GM06990 (cell line): ENCODE results near the gene WDR7.

Experiments
- DNase-seq: peaks from one replicate; pipeline ENCODE4 v3.0.0-alpha.2; 2011; ENCODE audit not compliant: insufficient read length; ENCODE audit errors: extremely low read depth
- H3K27me3 ChIP-seq: replicated peaks from 2 replicates; pipeline ENCODE4 v1.6.0; 2011; ENCODE audit warnings: low read length; ENCODE audit not compliant: control insufficient read depth, insufficient read depth
- H3K36me3 ChIP-seq: 2 replicates; pipeline ENCODE4 v1.5.1; 2011; ENCODE audit warnings: low read length; ENCODE audit not compliant: control insufficient read depth, insufficient read depth
- H3K4me3 ChIP-seq: replicated peaks from 2 replicates; pipeline ENCODE4 v1.5.1; 2011; ENCODE audit warnings: low read depth, mild to moderate bottlenecking, control low read depth, low read length
- CTCF ChIP-seq: IDR thresholded peaks from 2 replicates; pipeline ENCODE4 v1.5.1; 2011; ENCODE audit warnings: low read length, control low read depth, mild to moderate bottlenecking, inconsistent platforms; ENCODE audit not compliant: insufficient read depth, poor library complexity, severe bottlenecking

The WDR7 gene

DNA sequence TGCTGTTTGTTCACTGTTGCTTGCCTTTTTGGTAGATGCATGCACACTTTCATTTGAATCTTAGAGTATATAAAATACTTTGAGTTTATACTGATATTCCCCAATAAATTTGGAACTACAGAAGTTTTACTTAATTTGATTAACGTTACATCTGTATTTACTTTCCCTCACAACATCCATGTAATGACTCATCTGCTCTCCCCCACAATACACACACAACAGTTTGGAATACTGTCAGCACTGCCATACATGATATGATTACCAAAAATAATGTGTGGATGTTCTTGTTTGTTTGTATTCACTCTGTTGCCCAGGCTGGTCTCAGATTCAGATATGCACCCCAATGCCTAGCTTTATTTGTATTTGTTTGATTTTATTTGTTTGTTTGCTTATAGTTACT, 144.2 kb downstream of the WDR7 start:
- Histone ChIP-seq H3K27me3 (no peaks in the 10 kb centered on the region), H3K36me3 (no peaks in the 10 kb centered on the region), H3K4me3 (no peak overlapping the region)
- no peak for DNase-seq
- TF ChIP-seq CTCF = no peak

GRCh38 chr18:56799756-56800155, 148.6 kb downstream of the WDR7 start:
- Histone ChIP-seq H3K4me3 (no peak overlapping the region), H3K36me3 (no peaks in the 10 kb centered on the region), H3K27me3 (no peaks in the 10 kb centered on the region)
- no peak for DNase-seq
- no peak for TF ChIP-seq CTCF

DNA sequence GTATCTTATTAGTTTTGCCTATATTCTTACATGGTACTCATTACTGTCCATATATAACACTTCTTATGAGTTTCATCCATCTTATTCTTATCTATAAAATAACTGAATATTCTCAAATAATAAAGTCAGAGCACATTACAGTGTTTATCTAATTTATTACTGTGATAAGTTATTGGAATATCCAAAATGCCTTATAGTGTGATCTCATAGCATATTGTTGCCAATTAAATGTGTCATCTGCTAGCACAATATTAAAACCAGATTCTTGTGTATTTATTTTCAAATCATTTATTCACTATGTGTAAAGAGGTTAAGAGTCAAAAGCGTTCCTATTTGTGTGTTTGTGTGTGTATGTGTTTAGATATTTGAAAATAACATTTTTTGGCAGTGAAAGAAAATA, 151.9 kb downstream of the WDR7 start:
- no peak for DNase-seq
- no peaks in the 10 kb centered on the region for H3K27me3 ChIP-seq
- no peak for TF ChIP-seq CTCF
- H3K4me3 ChIP-seq = no peak overlapping the region
- no peaks in the 10 kb centered on the region for H3K36me3 ChIP-seq

GRCh38 chr18:56804395-56804794, 153.2 kb downstream of the WDR7 start:
- Histone ChIP-seq H3K36me3 (no peaks in the 10 kb centered on the region), H3K27me3 (no peaks in the 10 kb centered on the region), H3K4me3 (no peak overlapping the region)
- no peak for TF ChIP-seq CTCF
- no peak for DNase-seq

DNA sequence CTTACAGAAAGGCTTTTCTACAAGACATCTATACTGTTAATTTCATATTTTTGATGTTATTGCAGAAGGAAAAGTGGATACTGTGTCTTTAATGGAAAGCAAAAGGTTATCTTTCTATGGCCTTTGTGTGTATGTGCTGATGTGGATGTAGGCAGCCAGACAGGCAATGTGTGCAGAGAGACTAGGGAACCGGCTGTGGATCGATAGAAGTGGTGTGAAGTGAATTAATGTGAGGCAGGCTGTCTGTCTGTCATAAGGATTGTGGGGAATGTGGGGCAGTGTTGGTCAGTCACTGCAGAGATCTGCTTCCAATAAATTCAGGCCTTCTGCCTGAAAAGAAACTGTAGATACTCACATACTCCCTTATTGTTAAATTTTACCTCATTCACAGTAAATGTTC, 156.7 kb downstream of the WDR7 start:
- TF ChIP-seq CTCF = no peak
- Histone ChIP-seq H3K27me3 (no peaks in the 10 kb centered on the region), H3K4me3 (no peak overlapping the region), H3K36me3 (no peaks in the 10 kb centered on the region)
- DNase-seq = no peak

- H3K36me3 ChIP-seq = no peaks in the 10 kb centered on the region
- no peak for DNase-seq
- no peaks in the 10 kb centered on the region for H3K27me3 ChIP-seq
- H3K4me3 ChIP-seq = no peak overlapping the region
- TF ChIP-seq CTCF = no peak
Observed at GRCh38 chr18:56812674-56813073, 161.5 kb downstream of the WDR7 start.
